Esophagus squamous epithelium (tissue), 5 donors: ENCODE measurements around the gene KLK5. TPM values are rescaled to one million over a fixed set of nuclear protein-coding genes. Genes with fewer than 3 reads are reported as not detected.

Experiments
- DNase-seq: peaks from one replicate; lab custom pipeline; 2025; lab: John Stamatoyannopoulos, UW
- H3K27ac ChIP-seq, 4 donors: fragments of 200-600 bp; sonication (generic); one replicate each; pipeline ENCODE4 v1.5.1; 2016 to 2019; ENCODE audit warnings: mild to moderate bottlenecking in 1 of 4
- H3K27me3 ChIP-seq, 4 donors: fragments of 200-600 bp; sonication (generic); 1 replicate in 3 of 4; 2 replicates in 1 of 4; pipeline versions ENCODE4 v1.5.1 to v1.6.0; 2017 to 2021; ENCODE audit warnings: antibody characterized with exemption in 1 of 4
- H3K36me3 ChIP-seq, 3 donors: fragments of 200-600 bp; sonication (generic); one replicate each; pipeline ENCODE4 v1.5.1; 2016 to 2019
- H3K4me1 ChIP-seq, 3 donors: fragments of 200-600 bp; sonication (generic); one replicate each; pipeline ENCODE4 v1.5.1; 2017 to 2019
- H3K4me3 ChIP-seq, 4 donors: fragments of 200-600 bp; sonication (generic); 1 replicate in 3 of 4; 2 replicates in 1 of 4; pipeline ENCODE4 v1.5.1; 2016 to 2019; ENCODE audit warnings: mild to moderate bottlenecking in 2 of 4, moderate library complexity in 1 of 4
- H3K9me3 ChIP-seq, 3 donors: fragments of 200-600 bp; sonication (generic); one replicate each; pipeline ENCODE4 v1.5.1; 2016 to 2019
- POLR2A ChIP-seq, 4 donors: fragments of 450-650 bp; IDR thresholded peaks; one replicate each; pipeline ENCODE4 v1.6.1; 2017; ENCODE audit warnings: antibody characterized with exemption in 4 of 4, mild to moderate bottlenecking in 4 of 4, moderate library complexity in 3 of 4
- WGBS, 2 donors: methylation state at CpG; one replicate each; pipeline ENCODE4 v1.1.5; 2018; 5-methylcytosine and 5-hydroxymethylcytosine counted together
- intact Hi-C: fragments of 100-400 bp; cut with DNase I; formaldehyde crosslinking; loops from one replicate; pipeline ENCODE4 v1.15.0; 2022
- total RNA-seq, 4 donors: library from RNA; depleted of rRNA; stranded (reverse); fragments of >200 nt; gene quantifications; one replicate each; pipeline ENCODE4 v1.1.0, GENCODE V29; 2016
- TF ChIP-seq, protein P1 (sequence below), 6 experiments: fragments of 450-650 bp in 4 of 6; fragments of 200-600 bp in 2 of 6; sonication (generic) in 2 of 6; IDR thresholded peaks; one replicate each; pipeline ENCODE4 v1.5.1; 2016 to 2019; ENCODE audit warnings: antibody characterized with exemption in 6 of 6, mild to moderate bottlenecking in 4 of 6, moderate library complexity in 4 of 6
- donor health status: DM: yes; HTN: yes; CAD: no.

Gene KLK5
- total RNA-seq, 4 donors from 2014 or later = 5.9 to 84.7 (median 49.9) TPM

DNA sequence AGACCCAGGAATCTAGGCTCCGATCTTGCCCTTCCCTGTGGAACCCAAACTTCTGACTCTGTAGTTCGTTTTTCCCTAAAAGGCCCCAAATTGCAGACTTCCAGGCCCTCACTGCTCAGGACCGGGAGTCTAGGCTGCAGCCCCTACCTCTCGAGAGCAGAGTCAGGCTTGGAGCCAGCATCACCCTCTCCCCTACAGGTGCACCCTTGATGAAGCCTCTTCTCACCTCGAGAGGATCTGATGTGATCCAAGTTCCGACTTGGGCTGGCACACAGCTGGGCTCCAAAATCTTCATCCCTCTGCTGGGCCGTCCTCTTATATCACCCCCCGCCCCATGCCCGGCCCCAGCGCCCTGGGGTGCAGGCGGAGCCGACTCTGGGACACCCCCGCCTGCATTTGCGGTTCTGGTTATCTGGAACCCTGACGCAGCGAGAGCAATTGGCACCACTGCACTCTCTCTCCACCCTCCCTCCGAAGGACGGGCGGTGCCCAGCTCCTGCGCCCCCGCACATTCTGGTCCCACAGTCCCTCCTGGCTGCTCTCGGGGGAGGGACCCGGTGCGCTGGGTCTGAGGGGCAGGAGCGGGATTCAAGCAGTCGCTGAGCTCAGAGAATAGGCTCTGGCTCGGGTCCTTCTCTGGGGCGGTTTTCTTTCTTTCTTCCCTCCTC lies 30.9 kb upstream of the KLK5 start, which contains the start of gene KLK7:
TSS of gene KLK7 (minus strand) at position 293 of the 668 bp plus-strand sequence. CDS start 1,518 bp downstream, outside the sequence.
- intact Hi-C loops = no loop called here
- Histone ChIP-seq H3K4me3 (peak within 1 kb of the TSS; percentile 9 to 39 (median 32)), H3K27ac (peak within 1 kb of the TSS in 1 of 4 donors; percentile 45), H3K36me3 (no peaks in the 10 kb centered on the region), H3K27me3 (peaks cover 0 to 69% (median 0%) of the 10 kb centered on the region in 4 donors), H3K9me3 (no peaks in the 10 kb centered on the region), H3K4me1 (peaks cover 5 to 19% (median 7%) of the 10 kb centered on the region in 3 donors)
- 8 to 13% methylated on average over 16 to 17 of the region's 28 CpGs for WGBS, 2 donors
- no peak for TF ChIP-seq POLR2A (IDR thresholded peaks at IDR 0.05)
- TF ChIP-seq, protein P1, sequence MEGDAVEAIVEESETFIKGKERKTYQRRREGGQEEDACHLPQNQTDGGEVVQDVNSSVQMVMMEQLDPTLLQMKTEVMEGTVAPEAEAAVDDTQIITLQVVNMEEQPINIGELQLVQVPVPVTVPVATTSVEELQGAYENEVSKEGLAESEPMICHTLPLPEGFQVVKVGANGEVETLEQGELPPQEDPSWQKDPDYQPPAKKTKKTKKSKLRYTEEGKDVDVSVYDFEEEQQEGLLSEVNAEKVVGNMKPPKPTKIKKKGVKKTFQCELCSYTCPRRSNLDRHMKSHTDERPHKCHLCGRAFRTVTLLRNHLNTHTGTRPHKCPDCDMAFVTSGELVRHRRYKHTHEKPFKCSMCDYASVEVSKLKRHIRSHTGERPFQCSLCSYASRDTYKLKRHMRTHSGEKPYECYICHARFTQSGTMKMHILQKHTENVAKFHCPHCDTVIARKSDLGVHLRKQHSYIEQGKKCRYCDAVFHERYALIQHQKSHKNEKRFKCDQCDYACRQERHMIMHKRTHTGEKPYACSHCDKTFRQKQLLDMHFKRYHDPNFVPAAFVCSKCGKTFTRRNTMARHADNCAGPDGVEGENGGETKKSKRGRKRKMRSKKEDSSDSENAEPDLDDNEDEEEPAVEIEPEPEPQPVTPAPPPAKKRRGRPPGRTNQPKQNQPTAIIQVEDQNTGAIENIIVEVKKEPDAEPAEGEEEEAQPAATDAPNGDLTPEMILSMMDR (IDR thresholded peaks at IDR 0.05) = no peak
- DNase-seq = no peak

DNA sequence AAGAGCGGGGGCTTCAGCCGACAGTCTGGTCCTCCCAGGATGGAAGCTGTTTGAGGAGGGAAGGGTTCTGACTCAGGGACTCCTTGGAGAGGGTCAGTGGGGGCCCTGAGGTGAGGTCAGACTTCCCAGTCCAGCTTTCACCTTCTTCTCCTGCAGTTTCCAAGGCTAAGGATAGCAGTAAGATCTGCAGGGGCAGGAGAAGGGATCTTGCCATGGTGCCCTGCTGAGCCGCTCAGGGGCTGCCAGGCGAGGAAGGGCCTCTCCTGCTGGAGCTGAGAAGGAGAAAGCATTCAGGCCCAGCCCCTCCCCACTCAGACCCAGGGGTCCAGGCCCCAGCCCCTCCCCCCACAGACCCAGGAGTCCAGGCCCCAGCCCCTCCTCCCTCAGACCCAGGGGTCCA lies 29.3 kb upstream of the KLK5 start:
- Histone ChIP-seq H3K9me3 (no peaks in the 10 kb centered on the region), H3K4me1 (peaks cover 5 to 20% (median 7%) of the 10 kb centered on the region in 3 donors), H3K27ac (no peak overlapping the region), H3K27me3 (peaks cover 0 to 72% (median 0%) of the 10 kb centered on the region in 4 donors), H3K4me3 (peak overlapping the region in 1 of 4 donors; percentile 18), H3K36me3 (no peaks in the 10 kb centered on the region)
- DNase-seq = no peak
- TF ChIP-seq POLR2A (IDR thresholded peaks at IDR 0.05) = no peak
- TF ChIP-seq, protein P1 (IDR thresholded peaks at IDR 0.05) = no peak
- intact Hi-C loops = no loop called here
- 77 to 80% methylated on average over 1 to 2 of the region's 4 CpGs for WGBS, 2 donors

DNA sequence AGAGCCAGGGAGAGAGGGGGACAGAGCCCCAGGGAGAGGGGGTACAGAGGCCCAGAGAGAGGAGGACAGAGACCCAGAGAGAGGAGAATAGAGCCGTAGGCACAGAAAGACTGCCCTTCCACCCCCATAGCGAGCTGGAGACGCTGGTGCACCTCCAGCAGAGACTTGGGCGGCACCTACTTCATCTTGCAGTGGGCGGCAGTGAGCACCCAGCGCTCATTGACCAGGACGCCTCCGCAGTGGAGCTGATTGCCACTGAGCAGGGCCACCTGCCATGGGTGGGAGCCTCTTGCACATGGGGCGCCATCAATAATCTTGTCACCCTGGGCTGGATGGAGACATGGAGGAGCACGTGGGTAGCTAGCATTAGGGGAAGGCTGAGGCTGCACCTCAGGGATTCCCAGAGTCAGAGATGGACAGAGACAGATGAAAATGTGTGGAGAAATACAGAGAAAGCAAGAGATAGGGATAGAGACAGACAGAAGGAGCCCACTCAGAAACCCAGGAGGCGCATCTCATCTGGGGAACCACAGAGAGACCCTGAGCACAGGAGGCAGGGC lies 28.8 kb upstream of the KLK5 start:
- 34 to 55% methylated on average over 5 to 8 of the region's 11 CpGs for WGBS, 2 donors
- H3K9me3 ChIP-seq = no peaks in the 10 kb centered on the region
- no peak overlapping the region for H3K27ac ChIP-seq
- H3K36me3 ChIP-seq = no peaks in the 10 kb centered on the region
- H3K4me1 ChIP-seq = peaks cover 5 to 20% (median 7%) of the 10 kb centered on the region in 3 donors
- peaks cover 0 to 69% (median 0%) of the 10 kb centered on the region in 4 donors for H3K27me3 ChIP-seq
- intact Hi-C loops = no loop called here
- peak overlapping the region in 1 of 4 donors; percentile 18 for H3K4me3 ChIP-seq
- DNase-seq = no peak
- TF ChIP-seq POLR2A (IDR thresholded peaks at IDR 0.05) = no peak
- TF ChIP-seq, protein P1 (IDR thresholded peaks at IDR 0.05) = no peak

- no peak overlapping the region for H3K27ac ChIP-seq
- TF ChIP-seq POLR2A (IDR thresholded peaks at IDR 0.05) = no peak
- TF ChIP-seq, protein P1 (IDR thresholded peaks at IDR 0.05) = no peak
- WGBS, 2 donors = 53 to 68% methylated on average over 5 to 10 of the region's 13 CpGs
- no peak overlapping the region for H3K4me3 ChIP-seq
- no peaks in the 10 kb centered on the region for H3K36me3 ChIP-seq
- H3K9me3 ChIP-seq = no peaks in the 10 kb centered on the region
- DNase-seq = no peak
- peaks cover 0 to 77% (median 0%) of the 10 kb centered on the region in 4 donors for H3K27me3 ChIP-seq
- intact Hi-C loops = no loop called here
- peaks cover 5 to 33% (median 7%) of the 10 kb centered on the region in 3 donors for H3K4me1 ChIP-seq
Observed at GRCh38 chr19:50980208-50980607, 27.4 kb upstream of the KLK5 start.

DNA sequence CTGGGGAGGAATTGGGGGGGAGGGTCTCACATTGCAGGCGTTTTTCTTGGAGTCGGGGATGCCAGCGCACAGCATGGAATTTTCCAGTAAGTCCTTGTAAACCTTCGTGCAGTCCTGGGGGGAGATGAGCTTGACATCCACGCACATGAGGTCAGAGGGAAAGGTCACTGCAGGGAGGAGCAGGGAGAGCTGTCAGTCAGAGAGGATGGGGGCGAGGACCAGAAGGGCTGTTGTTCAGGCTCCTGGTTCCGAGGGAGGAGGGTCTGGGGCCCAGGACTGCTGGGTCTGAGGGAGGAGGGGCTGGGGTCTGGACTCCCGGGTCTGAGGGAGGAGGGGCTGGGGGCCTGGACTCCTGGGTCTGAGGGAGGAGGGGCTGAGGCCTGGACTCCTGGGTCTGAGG lies 26.9 kb upstream of the KLK5 start:
- no peak for DNase-seq
- no peak overlapping the region for H3K27ac ChIP-seq
- peaks cover 5 to 34% (median 7%) of the 10 kb centered on the region in 3 donors for H3K4me1 ChIP-seq
- no peaks in the 10 kb centered on the region for H3K9me3 ChIP-seq
- 43 to 62% methylated on average over 5 to 6 of the region's 8 CpGs for WGBS, 2 donors
- intact Hi-C loops = no loop called here
- no peak overlapping the region for H3K4me3 ChIP-seq
- peaks cover 0 to 77% (median 0%) of the 10 kb centered on the region in 4 donors for H3K27me3 ChIP-seq
- TF ChIP-seq, protein P1 (IDR thresholded peaks at IDR 0.05) = no peak
- TF ChIP-seq POLR2A (IDR thresholded peaks at IDR 0.05) = no peak
- no peaks in the 10 kb centered on the region for H3K36me3 ChIP-seq
